Mucosa of descending colon (tissue), 3 donors: ENCODE measurements around the gene DBNDD2. TPM values are rescaled to one million over a fixed set of nuclear protein-coding genes. Genes with fewer than 3 reads are reported as not detected.

Experiments
- ATAC-seq: fragments of 200-7000 bp; cut with Tn5 transposase; one replicate; pipeline ENCODE4 v1.9.1; 2020; ENCODE audit warnings: mild to moderate bottlenecking, moderate library complexity
- DNase-seq, 3 donors: peaks; one replicate each; pipeline ENCODE4 v3.0.0-alpha.2; 2020
- H3K36me3 ChIP-seq: fragments of 200-600 bp; one replicate; pipeline ENCODE4 v1.8.0; 2021; ENCODE audit warnings: low read depth, mild to moderate bottlenecking
- H3K4me1 ChIP-seq: fragments of 200-600 bp; one replicate; pipeline ENCODE4 v1.8.0; 2021; ENCODE audit warnings: low read depth, mild to moderate bottlenecking
- H3K4me3 ChIP-seq: fragments of 200-600 bp; one replicate; pipeline ENCODE4 v1.8.0; 2021; ENCODE audit warnings: mild to moderate bottlenecking
- H3K9me3 ChIP-seq: fragments of 200-600 bp; one replicate; pipeline ENCODE4 v1.8.0; 2021; ENCODE audit warnings: mild to moderate bottlenecking
- CTCF ChIP-seq: fragments of 200-600 bp; IDR thresholded peaks from one replicate; pipeline ENCODE4 v1.8.0; 2022; ENCODE audit warnings: antibody characterized with exemption, mild to moderate bottlenecking
- intact Hi-C, 2 donors: fragments of 100-400 bp; cut with DNase I in 1 of 2; cut with micrococcal nuclease in 1 of 2; formaldehyde crosslinking; loops; one replicate each; pipeline versions ENCODE4 v1.11.0 to v1.11.1; 2022; cut with DNase I, micrococcal nuclease
- total RNA-seq, 3 donors: library from RNA; stranded (reverse); fragmentation: NEBNext Ultra II Directional in 2 of 3; extraction: Animal tissue kit (Norgen Biotek cat#: 25700) in 2 of 3; gene quantifications; one replicate each; pipeline versions ENCODE4 v1.2.1 to v1.2.4, GENCODE V29; 2021 to 2023
- donor health status: DM: no; HTN: no; CAD: no; lungs with moderate emphysema.
- donor health status: DM: no; HTN: no; CAD: no.
- donor health status: DM: no; HTN: yes; CAD: no.

DBNDD2 gene
- total RNA-seq, 3 donors from 2014 or later: 108 to 125 (median 124) TPM

DNA sequence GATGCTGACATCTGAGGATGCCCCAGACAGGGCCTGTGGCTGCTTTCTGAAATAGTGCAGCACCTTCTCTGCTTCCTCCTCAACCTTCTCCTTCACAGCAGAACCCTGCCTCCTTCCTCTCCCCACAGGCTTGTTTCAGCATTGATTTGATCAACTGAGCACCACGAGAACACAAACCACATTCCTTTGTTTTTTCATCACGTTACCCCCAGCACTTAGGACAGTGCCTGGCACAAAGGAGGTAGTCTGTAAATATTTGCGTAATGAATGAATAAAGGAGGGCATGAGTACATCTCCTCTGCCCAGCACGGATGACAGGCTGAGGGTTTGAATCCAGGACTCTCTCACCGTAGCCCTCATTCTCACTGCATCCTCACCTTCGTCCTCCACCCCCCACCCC lies 40.2 kb downstream of the DBNDD2 start:
- no peaks in the 10 kb centered on the region for H3K4me1 ChIP-seq
- intact Hi-C loops: no loop called here
- H3K9me3 ChIP-seq: no peaks in the 10 kb centered on the region
- H3K4me3 ChIP-seq: no peak overlapping the region
- no peak for TF ChIP-seq CTCF
- no peaks in the 10 kb centered on the region for H3K36me3 ChIP-seq
- ATAC-seq: no peak
- no peak for DNase-seq

DNA sequence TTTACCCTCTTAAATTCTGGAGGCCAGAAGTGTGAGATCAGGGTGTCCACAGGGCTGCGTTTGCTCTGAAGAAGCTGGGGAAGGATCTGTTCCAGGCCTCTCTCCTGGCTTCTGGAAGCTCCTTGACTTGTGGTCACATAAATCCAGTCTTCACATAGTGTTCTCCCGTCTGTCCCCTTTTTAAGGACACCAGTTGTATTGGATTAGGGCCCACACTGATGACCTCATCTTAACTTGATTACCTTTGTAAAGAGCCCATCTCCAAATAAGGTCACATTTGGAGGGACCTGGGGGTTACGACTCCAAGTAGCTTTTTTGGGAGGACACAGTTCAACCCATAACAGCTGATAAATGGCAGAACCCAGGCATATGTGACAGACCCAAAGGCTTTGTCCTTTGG lies 41.4 kb downstream of the DBNDD2 start:
- DNase-seq: no peak
- Histone ChIP-seq H3K4me1 (no peaks in the 10 kb centered on the region), H3K4me3 (no peak overlapping the region), H3K9me3 (no peaks in the 10 kb centered on the region), H3K36me3 (no peaks in the 10 kb centered on the region)
- no peak for ATAC-seq
- intact Hi-C loops: no loop called here
- no peak for TF ChIP-seq CTCF

DNA sequence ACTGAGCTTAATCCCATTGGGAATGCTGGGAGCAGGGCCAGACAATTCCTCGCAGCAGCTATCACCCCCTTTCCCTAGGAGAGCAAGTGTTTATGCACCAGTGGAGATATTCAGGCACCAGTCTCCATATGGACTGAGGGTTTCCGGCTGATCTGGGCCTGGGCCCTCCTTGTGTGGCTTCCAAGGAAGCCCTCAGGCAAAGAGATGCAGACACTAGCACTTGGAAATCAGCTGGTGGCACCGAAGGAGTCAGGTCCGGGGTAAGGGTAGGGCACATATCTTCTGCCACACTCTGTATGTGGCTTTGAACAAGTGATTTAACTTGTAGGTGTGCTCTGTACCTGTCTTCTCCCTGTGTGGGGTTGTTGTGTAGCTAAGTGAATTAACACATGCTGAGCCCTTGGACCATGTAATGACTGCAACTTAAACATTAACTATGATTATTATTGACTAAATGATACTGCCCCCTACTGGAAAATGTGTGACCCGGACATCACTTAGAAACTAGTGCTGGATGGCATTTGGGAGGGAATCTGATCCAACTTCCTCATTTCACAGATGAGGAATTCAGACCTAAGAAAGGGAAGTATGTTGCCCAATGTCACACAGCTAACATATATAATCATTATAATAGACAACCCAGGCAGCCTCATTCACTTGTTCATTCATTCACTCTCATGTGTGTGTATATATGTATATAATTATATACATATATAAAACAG lies 42.2 kb downstream of the DBNDD2 start:
- H3K36me3 ChIP-seq: no peaks in the 10 kb centered on the region
- ATAC-seq: peak; percentile 89
- no peak overlapping the region for H3K4me3 ChIP-seq
- TF ChIP-seq CTCF: peak; percentile 46
- no peaks in the 10 kb centered on the region for H3K9me3 ChIP-seq
- DNase-seq: peak in 1 of 3 donors; percentile 66
- intact Hi-C loops: no loop called here
- no peaks in the 10 kb centered on the region for H3K4me1 ChIP-seq

DNA sequence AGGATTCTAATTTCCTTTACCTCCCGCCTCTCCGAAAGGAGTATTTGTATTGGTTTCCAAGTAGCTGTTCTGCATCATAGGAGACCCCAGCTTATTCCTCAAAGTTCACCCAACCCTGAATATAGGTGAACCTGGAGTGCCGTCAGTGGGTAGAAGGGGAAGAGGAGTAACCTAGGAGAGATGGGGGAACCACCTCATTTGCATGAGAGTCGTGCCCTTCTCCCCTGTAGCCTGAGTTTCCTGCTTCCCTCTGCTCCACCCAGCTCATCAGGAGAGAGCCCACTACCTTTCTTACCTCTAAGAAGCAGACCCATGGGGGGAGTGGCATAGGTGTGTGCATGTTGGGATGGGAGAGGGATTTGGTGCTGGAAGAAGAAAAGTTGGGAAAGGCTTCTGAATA lies 44.1 kb downstream of the DBNDD2 start:
- no peak for DNase-seq
- peak; percentile 53 for ATAC-seq

GRCh38 chr20:45452772-45453691 lies 44.9 kb downstream of the DBNDD2 start:
- TF ChIP-seq CTCF: no peak
- intact Hi-C loops: no loop called here
- Histone ChIP-seq H3K4me1 (no peaks in the 10 kb centered on the region), H3K9me3 (no peaks in the 10 kb centered on the region), H3K36me3 (no peaks in the 10 kb centered on the region), H3K4me3 (no peak overlapping the region)
- no peak for ATAC-seq
- DNase-seq: no peak

More for the DNA sequence above, 44.1 kb downstream of the DBNDD2 start:
- TF ChIP-seq CTCF: no peak
- no peaks in the 10 kb centered on the region for H3K9me3 ChIP-seq
- no peaks in the 10 kb centered on the region for H3K36me3 ChIP-seq
- H3K4me3 ChIP-seq: no peak overlapping the region
- intact Hi-C loops: no loop called here
- no peaks in the 10 kb centered on the region for H3K4me1 ChIP-seq
